ENCODE data around the gene SCNN1G. TPM values are rescaled to one million over a fixed set of nuclear protein-coding genes. Genes with fewer than 3 reads are reported as not detected.

SCNN1G gene, protein sequence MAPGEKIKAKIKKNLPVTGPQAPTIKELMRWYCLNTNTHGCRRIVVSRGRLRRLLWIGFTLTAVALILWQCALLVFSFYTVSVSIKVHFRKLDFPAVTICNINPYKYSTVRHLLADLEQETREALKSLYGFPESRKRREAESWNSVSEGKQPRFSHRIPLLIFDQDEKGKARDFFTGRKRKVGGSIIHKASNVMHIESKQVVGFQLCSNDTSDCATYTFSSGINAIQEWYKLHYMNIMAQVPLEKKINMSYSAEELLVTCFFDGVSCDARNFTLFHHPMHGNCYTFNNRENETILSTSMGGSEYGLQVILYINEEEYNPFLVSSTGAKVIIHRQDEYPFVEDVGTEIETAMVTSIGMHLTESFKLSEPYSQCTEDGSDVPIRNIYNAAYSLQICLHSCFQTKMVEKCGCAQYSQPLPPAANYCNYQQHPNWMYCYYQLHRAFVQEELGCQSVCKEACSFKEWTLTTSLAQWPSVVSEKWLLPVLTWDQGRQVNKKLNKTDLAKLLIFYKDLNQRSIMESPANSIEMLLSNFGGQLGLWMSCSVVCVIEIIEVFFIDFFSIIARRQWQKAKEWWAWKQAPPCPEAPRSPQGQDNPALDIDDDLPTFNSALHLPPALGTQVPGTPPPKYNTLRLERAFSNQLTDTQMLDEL
- total RNA-seq: not detected in 2 replicates

DNA sequence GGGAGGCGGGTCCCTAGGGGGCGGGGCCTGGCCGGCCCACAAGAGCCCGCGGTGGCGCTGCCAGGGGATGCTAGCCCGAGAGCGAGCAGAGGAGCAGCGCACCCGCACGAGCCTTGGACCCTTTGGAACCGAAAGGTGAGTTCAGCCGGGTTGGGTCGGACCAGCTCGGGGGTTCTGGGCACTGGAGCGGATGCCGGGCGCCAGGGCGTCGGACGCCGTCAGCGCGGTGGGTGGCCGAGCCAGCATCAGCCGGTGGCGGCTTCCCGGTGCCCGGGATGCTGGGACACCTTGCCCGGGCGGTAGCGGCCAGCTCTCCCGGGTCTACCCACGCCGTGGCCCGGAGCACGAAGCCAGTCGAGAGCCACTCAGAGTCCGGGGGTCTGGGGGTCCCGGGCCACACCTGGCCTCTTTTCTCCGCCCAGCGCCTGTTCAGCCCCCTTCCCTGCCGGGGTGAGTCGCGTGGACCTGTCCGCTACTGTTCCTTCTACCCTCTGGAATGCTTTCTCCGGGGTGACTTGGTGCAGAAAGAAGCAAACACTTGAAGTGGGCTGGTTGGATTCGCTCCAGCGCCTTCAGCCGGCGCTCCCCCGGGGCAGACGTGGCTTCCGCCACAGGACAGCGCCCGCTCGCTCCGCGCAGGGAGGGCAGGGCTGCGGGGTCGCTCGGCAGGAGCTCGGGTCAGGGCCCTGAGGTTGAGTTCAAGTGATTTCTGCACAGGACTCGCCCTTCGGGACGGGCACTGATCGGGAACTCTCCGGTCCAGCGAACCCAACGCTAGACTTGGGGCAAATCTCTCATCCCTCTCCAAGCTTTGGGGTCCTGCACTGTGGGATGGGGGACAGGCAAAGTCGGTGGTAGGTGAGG lies at the start of gene SCNN1G:
SCNN1G (plus strand) TSS at position 67 of the 864 bp plus-strand sequence. CDS start 3,527 bp downstream, outside the sequence.

DNA sequence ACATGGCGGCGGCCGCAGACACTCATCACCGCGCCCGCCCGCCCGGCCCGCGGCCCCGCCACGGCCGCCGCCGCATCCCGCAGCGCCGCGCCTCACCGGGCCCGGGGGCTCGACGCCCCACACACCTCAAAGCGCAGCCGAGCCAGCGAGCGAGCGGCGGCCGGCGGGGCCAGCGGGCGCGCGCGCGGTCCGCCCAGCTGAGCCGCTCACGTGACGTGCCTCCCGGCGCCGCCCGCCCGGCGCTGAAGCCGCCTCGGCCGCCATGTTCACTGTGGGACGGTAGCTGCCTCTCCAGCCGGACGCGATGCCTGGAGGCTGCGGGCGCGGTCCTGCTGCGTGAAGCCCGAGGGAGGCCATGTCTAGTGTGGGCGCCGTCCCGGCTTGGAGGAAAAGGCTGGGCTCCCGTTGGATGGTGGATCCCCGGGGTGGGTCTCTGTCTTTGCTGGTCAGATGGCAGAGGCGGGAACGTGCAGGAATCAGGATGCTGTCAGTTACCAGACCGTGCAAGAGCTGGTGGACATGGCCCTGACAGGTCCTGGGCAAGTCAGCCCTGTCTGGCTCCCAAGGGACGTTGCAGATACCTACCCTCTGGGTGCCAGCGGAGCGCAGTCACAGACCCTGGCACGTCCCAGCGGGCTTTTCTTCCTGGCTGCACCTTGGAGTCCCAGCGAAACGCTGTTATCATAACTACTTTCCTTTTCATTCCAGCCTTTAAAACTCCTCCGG lies 33.1 kb upstream of the SCNN1G start, which contains the start of gene USP31:
USP31 (minus strand) TSS at position 186 of the 726 bp plus-strand sequence; CDS start at position 4, 182 bp downstream.

Other genes with a start within 250 kb of the SCNN1G start
- gene USP31, start 33.3 kb upstream of the SCNN1G start, total RNA-seq: 3.8 and 4.0 TPM in 2 replicates
- gene SCNN1B, start 119.6 kb downstream of the SCNN1G start, total RNA-seq: not detected in 2 replicates